ENCODE data around the gene CCDC3.

CCDC3 gene

GRCh38 chr10:12961416-12962205, 39.9 kb downstream of the CCDC3 start:
- DNase-seq (ENCODE audit: low spot score): no peak

- DNase-seq (ENCODE audit: low spot score): no peak
Observed at GRCh38 chr10:12960941-12961340, 40.6 kb downstream of the CCDC3 start.

- DNase-seq (ENCODE audit: low spot score): no peak
Observed at GRCh38 chr10:12960334-12960898, 41.1 kb downstream of the CCDC3 start.

GRCh38 chr10:12958546-12959110, 42.9 kb downstream of the CCDC3 start:
- no peak for DNase-seq (ENCODE audit: low spot score)

- DNase-seq (ENCODE audit: low spot score): no peak
Observed at GRCh38 chr10:12957081-12957480, 44.4 kb downstream of the CCDC3 start.

- DNase-seq (ENCODE audit: low spot score): no peak
Observed at GRCh38 chr10:12954866-12955265, 46.6 kb downstream of the CCDC3 start.

- DNase-seq (ENCODE audit: low spot score): no peak
Observed at GRCh38 chr10:12950583-12951128, 50.9 kb downstream of the CCDC3 start.

GRCh38 chr10:12949248-12949647, 52.3 kb downstream of the CCDC3 start:
- DNase-seq (ENCODE audit: low spot score): no peak

- no peak for DNase-seq (ENCODE audit: low spot score)
Observed at GRCh38 chr10:12947741-12948140, 53.8 kb downstream of the CCDC3 start.

GRCh38 chr10:12946372-12946771, 55.1 kb downstream of the CCDC3 start:
- no peak for DNase-seq (ENCODE audit: low spot score)

GRCh38 chr10:12945690-12946359, 55.7 kb downstream of the CCDC3 start:
- no peak for DNase-seq (ENCODE audit: low spot score)

GRCh38 chr10:12944931-12945330, 56.6 kb downstream of the CCDC3 start:
- no peak for DNase-seq (ENCODE audit: low spot score)

- no peak for DNase-seq (ENCODE audit: low spot score)
Observed at GRCh38 chr10:12943425-12943824, 58.1 kb downstream of the CCDC3 start.

GRCh38 chr10:12941966-12942365, 59.5 kb downstream of the CCDC3 start:
- no peak for DNase-seq (ENCODE audit: low spot score)

GRCh38 chr10:12940791-12941190, 60.7 kb downstream of the CCDC3 start:
- no peak for DNase-seq (ENCODE audit: low spot score)

- no peak for DNase-seq (ENCODE audit: low spot score)
Observed at GRCh38 chr10:12938271-12938670, 63.2 kb downstream of the CCDC3 start.

GRCh38 chr10:12937527-12937926, 64.0 kb downstream of the CCDC3 start:
- no peak for DNase-seq (ENCODE audit: low spot score)

- DNase-seq (ENCODE audit: low spot score): no peak
Observed at GRCh38 chr10:12934777-12935176, 66.7 kb downstream of the CCDC3 start.

- no peak for DNase-seq (ENCODE audit: low spot score)
Observed at GRCh38 chr10:12929381-12929780, 72.1 kb downstream of the CCDC3 start.

GRCh38 chr10:12928571-12928970, 72.9 kb downstream of the CCDC3 start:
- no peak for DNase-seq (ENCODE audit: low spot score)

GRCh38 chr10:12927896-12928295, 73.6 kb downstream of the CCDC3 start:
- no peak for DNase-seq (ENCODE audit: low spot score)

GRCh38 chr10:12925845-12926244, 75.7 kb downstream of the CCDC3 start:
- DNase-seq (ENCODE audit: low spot score): no peak

- no peak for DNase-seq (ENCODE audit: low spot score)
Observed at GRCh38 chr10:12924911-12925310, 76.6 kb downstream of the CCDC3 start.

All from AG20443 (cell line).